ENCODE measurements around the gene EPC1.

EPC1 gene

DNA sequence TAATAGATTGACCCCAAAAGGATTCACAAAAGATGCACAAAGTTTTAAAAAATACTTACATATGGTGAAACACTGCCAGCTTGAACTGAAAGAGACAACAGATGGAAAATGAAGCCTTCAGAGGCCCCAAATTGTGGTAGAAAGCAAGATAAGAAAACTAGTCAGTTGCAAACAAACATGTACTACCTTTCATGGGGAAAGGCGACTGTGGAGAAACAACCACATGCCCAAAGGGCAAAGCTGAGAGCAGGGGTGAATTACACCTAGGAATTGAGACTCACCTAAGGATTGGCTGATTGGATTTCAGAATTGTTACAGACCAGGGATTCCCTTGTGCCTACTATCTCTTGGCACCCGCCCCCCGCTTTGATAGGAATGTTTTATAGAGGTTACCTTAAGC, 13.1 kb downstream of the EPC1 start:
- DNase-seq = no peak

DNA sequence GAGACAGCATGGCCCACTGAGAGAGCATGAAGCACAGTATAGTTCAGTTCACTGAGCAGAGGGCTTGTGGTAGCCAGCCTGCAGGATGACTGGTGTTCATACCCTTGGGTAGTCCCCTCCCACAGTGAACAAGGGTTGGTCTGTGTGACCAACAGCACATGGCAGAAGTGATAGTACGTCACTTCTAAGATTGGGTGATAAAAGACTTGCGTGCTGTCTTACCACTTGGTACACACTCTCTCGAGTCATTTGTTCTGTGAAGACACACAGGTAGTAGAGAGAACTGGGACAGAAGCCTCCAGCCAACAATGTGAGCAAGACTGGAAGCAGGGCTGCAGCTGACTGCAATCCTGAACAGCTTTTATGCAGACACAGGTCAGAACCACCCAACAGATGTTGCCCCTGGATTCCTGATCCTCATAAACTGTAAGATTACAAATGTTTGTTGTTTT, 14.6 kb downstream of the EPC1 start:
- peak; percentile 79 for DNase-seq

DNA sequence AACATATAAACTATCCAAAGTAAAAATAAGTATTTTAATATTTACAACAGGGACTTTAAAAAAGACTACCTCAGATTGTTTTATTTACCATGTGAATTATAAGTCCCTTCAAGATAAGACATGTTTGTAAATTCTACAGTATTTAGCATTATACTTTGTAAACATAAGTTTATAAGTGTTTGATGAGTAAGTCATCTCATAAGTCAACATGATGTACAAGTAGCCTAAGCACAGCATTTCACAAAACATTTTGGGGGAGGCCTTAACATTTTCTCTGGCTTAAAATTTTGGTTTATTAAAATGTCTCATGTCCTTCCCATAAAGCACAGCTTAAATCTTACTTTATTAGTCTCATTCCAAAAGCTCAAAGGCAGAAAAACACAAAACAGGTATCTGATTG, 15.4 kb downstream of the EPC1 start:
- DNase-seq = no peak

GRCh38 chr10:32330214-32330613, 16.7 kb downstream of the EPC1 start:
- no peak for DNase-seq

GRCh38 chr10:32329061-32329460, 17.9 kb downstream of the EPC1 start:
- no peak for DNase-seq

DNA sequence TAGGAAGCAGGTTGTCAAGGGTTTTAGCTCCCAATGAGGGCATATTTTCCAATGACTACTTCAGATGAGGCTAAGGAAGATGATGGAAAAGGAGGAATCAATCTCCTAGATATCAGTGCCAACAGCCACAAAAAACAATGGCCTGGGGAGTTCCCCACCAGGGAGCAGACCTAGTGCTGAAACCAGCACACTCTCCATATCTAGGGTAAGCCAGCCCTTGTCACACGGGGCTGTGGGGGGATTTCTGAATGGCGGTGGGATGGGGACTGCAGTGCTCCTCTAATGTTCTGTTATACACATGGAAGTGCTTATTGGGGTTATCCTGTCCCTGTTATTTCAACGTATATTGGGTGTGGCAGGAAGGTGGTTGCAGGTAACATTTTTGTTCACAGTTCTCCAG, 18.5 kb downstream of the EPC1 start:
- no peak for DNase-seq

GRCh38 chr10:32327364-32327691, 19.6 kb downstream of the EPC1 start:
- no peak for DNase-seq

- no peak for DNase-seq
These were observed 20.1 kb downstream of the EPC1 start for GRCh38 chr10:32326680-32327363.

DNA sequence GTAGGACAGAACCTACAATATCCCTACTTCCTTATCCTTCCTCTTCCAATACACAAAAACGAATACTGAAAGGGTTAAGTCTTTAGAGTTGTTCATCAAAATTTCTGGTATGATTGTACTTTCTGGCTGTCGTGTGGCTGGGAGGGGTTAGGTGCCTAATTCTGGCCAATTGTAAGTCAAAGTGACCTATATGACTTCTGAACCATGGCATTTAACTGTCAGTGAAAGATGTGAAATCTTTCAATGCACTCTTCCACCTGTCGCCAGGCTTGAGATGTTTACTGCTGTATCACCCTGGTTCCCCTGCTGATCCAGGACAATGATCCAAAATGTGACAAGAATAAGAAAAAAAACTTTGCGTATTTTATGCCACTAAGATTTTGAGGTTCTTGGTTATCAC, 20.8 kb downstream of the EPC1 start:
- DNase-seq = no peak

- DNase-seq = no peak
These were observed 23.9 kb downstream of the EPC1 start for GRCh38 chr10:32323051-32323450.

GRCh38 chr10:32321016-32321631, 25.8 kb downstream of the EPC1 start:
- DNase-seq = no peak

DNA sequence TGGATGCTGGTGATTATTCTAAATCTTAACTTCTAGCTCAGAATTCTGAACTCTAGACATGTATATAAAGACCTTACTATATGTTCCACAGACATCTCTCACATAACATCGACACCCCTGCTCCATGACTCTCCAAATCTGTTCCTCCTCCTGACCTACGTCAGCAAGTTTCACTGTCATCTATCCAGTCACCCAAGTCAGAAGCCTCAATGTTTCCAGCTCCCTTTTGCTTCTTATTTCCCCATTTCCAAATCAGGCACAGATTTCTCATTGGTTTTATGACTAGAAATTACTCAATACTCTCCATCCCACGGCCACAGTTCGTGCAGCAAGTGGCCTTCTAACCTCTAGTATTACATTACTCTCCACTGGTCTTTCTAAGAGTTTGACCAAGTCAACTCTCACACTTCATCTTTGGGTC, 28.5 kb downstream of the EPC1 start:
- no peak for DNase-seq

DNA sequence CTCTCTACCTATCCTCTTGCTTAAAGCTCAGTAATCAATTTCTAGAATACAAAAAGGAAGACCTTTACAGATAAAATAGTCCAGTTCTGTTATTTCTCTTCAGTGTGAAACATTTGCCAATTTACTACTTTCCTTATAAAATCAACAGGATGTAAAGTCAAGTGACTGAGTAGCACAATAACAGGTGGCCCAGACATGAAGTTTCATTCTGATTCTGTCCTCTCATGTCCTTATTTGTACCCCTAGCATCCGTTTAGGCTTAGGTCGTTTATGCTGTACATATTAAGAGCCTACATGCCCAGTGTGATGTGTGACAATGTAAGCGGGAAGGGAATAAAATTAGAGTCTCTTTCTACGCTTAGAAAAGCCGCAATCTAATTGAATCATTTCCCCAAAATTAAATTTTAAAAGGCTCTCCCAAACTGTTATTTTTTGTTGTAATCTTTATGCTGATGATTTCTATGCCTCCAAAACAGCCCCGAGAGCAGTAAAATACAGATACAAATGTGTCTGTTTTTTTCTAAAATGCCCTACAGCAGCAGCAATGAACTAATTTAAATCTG, 29.1 kb downstream of the EPC1 start:
- DNase-seq = no peak

DNA sequence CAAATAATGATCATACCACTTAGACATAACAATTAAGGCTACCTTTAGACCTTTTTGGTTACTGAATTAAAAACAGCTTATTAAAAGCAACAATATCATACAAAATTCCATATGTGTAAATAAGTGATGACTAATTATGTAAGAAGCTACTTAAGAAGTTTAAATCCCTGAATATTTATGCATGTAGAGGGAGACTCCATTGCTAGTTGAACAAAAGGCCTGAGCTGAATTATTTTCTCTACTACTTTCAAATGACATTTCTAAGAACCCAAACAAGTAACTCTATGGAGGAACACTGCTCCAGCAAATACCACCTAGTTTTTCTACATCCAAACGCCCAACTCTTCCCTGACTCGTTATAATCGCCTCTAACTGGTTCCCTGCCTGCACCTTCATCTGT, 31.5 kb downstream of the EPC1 start:
- DNase-seq = no peak

DNA sequence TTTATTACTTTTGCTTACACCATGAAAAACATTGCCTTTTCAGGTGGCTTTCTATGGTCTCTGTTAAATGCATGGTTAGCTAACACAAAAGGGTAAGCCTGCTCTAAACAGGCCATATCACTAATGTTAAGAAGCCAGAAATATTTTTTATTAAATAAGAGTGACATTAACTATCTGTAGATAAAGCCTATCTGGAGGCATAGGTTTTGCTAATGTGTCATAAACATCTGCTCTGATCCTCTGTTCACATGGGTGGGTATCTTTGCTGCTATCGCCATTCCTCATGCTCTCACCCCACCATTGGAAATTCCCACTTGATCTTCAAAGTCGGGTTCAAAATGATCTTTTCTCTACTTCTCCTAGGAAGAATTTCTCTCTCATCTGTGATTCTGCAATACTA, 32.4 kb downstream of the EPC1 start:
- DNase-seq = no peak

DNA sequence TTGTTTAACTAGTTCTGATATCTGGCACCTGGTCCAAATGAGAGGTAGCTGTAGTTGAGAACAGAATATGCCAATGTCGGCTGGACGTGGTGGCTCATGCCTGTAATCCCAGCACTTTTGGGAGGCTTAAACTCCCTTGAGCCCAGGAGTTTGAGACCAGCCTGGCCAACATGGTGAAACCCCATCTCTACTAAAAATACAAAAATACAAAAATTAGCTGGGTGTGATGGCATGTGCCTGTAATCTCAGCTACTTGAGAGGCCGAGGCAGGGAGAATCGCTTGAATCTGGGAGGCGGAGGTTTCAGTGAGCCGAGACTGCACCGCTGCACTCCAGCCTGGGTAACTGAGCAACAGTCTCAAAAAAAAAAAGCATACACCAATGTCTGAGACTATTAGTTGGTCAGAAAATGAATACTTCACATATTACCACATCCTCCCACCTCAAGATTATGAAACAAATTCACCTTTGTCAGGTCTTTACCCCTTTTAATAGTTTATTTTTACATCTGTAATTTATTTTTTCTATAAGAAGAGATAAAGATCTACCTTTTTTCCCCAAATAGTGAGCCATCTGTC, 38.8 kb downstream of the EPC1 start:
- no peak for DNase-seq

GRCh38 chr10:32307609-32308008, 39.3 kb downstream of the EPC1 start:
- no peak for DNase-seq

- DNase-seq = no peak
These were observed 47.5 kb downstream of the EPC1 start for GRCh38 chr10:32299354-32299980.

DNA sequence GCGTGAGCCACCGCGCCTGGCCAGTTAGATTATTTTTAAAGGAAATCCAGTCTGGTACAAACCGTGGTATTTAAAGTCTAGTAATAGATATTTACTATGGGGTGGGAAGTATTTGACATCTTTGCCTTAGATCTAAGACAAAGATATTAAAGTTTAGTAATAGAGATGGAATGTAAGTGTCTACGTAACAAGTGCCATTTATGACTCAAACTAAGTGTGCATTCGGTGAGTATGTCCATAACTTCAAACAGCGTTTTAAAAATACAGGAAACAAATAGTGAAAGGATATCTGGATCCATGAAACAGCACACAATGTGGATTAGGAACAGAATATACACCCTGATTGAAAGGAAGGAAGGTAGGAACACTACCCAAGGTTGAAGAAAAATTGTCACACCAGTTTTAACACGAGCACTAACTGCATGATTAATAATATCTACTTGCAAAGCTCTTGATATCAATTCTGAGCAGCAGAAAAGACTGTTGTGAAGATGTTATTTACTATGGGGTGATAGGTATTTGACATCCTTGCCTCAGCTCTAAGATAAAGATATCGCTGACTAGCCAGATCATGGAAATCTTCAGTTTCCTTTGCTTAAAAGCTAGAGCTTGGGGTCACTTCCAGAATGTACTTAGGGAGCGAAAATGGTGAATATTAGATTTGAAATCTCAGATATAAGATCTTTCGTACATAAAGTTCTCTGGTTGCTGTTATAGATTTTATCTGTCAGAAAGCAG, 48.7 kb downstream of the EPC1 start:
- DNase-seq = no peak

- no peak for DNase-seq
These were observed 51.9 kb downstream of the EPC1 start for GRCh38 chr10:32295027-32295426.

DNA sequence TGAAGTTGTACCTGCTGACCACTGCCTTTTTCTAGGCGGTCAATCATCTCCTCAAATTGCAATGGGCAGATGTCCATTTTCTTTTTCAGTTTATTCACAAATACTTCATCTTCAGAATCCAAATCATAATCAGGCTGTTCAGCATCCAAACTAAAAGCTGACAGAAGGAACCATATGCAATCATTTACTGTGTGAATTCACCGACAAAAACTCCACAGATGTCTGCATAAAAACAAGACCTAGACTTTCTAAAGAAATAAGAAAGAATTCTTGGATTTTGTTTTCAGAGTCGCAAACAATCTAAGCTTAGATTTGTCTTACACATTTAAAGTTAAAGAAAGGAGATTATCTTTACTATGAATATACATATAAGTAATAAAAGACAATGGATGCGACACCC, 53.4 kb downstream of the EPC1 start:
- DNase-seq = no peak

- no peak for DNase-seq
These were observed 67.2 kb downstream of the EPC1 start for GRCh38 chr10:32279795-32280194.

- DNase-seq = no peak
These were observed 73.6 kb downstream of the EPC1 start for GRCh38 chr10:32273336-32273735.

All from activated CD8-positive, alpha-beta memory T cell treated with anti-CD3 and anti-CD28 coated beads for 24 hours (primary cell).